B cell (primary cell): ENCODE data around the gene FADS6. TPM values are rescaled to one million over a fixed set of nuclear protein-coding genes. Genes with fewer than 3 reads are reported as not detected.

ENCODE experiments used
- ATAC-seq: fragments of 200-7000 bp; cut with Tn5 transposase; one replicate; pipeline ENCODE4 v1.10.0; 2021; ENCODE audit warnings: low read depth, mild to moderate bottlenecking, moderate number of reproducible peaks, moderate library complexity
- CTCF ChIA-PET: fragments of 350-600 bp; sonication (Branson Sonifier 250); formaldehyde crosslinking; loops from one replicate; lab custom pipeline; 2021; ENCODE audit warnings: antibody characterized with exemption, inconsistent platforms; lab: Charles Lee
- POLR2A ChIA-PET: fragments of 350-600 bp; sonication (Branson Sonifier 250); formaldehyde crosslinking; loops from one replicate; lab custom pipeline; 2021; ENCODE audit warnings: antibody characterized with exemption; lab: Charles Lee
- DNase-seq: peaks from one replicate; pipeline ENCODE4 v3.0.0; 2013
- H2AFZ ChIP-seq: 2 replicates; pipeline ENCODE4 v1.6.1; 2012; ENCODE audit warnings: mild to moderate bottlenecking, low read depth, low read length; ENCODE audit not compliant: insufficient read depth, poor library complexity, severe bottlenecking
- H3K27ac ChIP-seq, 2 donors: 1 replicate in 1 of 2; 2 replicates in 1 of 2; pipeline ENCODE4 v1.5.1; 2012 to 2013; ENCODE audit warnings: low read length in 2 of 2, mild to moderate bottlenecking in 2 of 2, moderate library complexity in 1 of 2
- H3K27me3 ChIP-seq, 4 experiments: fragments of 200-600 bp in 1 of 4; sonication (generic) in 1 of 4; replicated peaks in 1 of 4; 1 replicate in 2 of 4; 2 replicates in 2 of 4; pipeline versions ENCODE4 v1.6.1 to v1.7.0; 2013 to 2016; ENCODE audit warnings: low read length in 3 of 4, mild to moderate bottlenecking in 2 of 4, mixed read lengths in 1 of 4, moderate library complexity in 1 of 4; ENCODE audit not compliant: insufficient read depth in 4 of 4, control insufficient read depth in 3 of 4; ENCODE audit errors: control extremely low read depth in 1 of 4
- H3K36me3 ChIP-seq, 2 experiments: replicated peaks in 1 of 2; 1 replicate in 1 of 2; 2 replicates in 1 of 2; pipeline versions ENCODE4 v1.6.1 to v1.7.1; 2013; ENCODE audit warnings: low read length in 1 of 2; ENCODE audit not compliant: insufficient read depth in 2 of 2, control insufficient read depth in 1 of 2; ENCODE audit errors: control extremely low read depth in 1 of 2, extremely low read depth in 1 of 2
- H3K4me1 ChIP-seq, 2 donors: fragments of 200-600 bp in 1 of 2; sonication (generic) in 1 of 2; 1 replicate in 1 of 2; 2 replicates in 1 of 2; pipeline versions ENCODE4 v1.5.1 to v1.6.1; 2013 to 2017; ENCODE audit warnings: low read length in 2 of 2; ENCODE audit not compliant: control insufficient read depth in 2 of 2, insufficient read depth in 2 of 2
- H3K4me2 ChIP-seq: replicated peaks from 2 replicates; pipeline ENCODE3; 2012; ENCODE audit warnings: mild to moderate bottlenecking, low read depth, low read length; ENCODE audit not compliant: poor library complexity, severe bottlenecking
- H3K4me3 ChIP-seq, 5 experiments: fragments of 200-600 bp in 1 of 5; sonication (generic) in 1 of 5; 1 replicate in 3 of 5; 2 replicates in 2 of 5; pipeline versions ENCODE4 v1.5.1 to v1.7.0; 2011 to 2016; ENCODE audit warnings: low read length in 4 of 5, mild to moderate bottlenecking in 4 of 5, low read depth in 2 of 5, control low read depth in 1 of 5, moderate library complexity in 1 of 5; ENCODE audit not compliant: insufficient read depth in 1 of 5; ENCODE audit errors: control extremely low read depth in 1 of 5, extremely low read depth in 1 of 5
- H3K79me2 ChIP-seq: fragments of 200-600 bp; sonication (generic); one replicate; pipeline ENCODE4 v1.6.0; 2016; ENCODE audit warnings: low read length; ENCODE audit not compliant: control insufficient read depth, insufficient read depth
- H3K9ac ChIP-seq: fragments of 200-600 bp; sonication (generic); 2 replicates; pipeline ENCODE4 v1.6.1; 2017; ENCODE audit warnings: mild to moderate bottlenecking, low read length, moderate library complexity
- H3K9me3 ChIP-seq, 3 donors: one replicate each; pipeline versions ENCODE4 v1.6.1 to v1.7.1; 2013; ENCODE audit warnings: low read length in 2 of 3; ENCODE audit not compliant: control insufficient read depth in 2 of 3, insufficient read depth in 1 of 3; ENCODE audit errors: control extremely low read depth in 1 of 3
- H4K20me1 ChIP-seq: 2 replicates; pipeline ENCODE4 v1.6.0; 2012; ENCODE audit warnings: mild to moderate bottlenecking, low read length; ENCODE audit not compliant: insufficient read depth, control insufficient read depth, poor library complexity, severe bottlenecking
- H3K27ac Mint-ChIP-seq: one replicate; pipeline ENCODE4 v1.8.0; 2021; ENCODE audit warnings: mixed read lengths
- H3K27me3 Mint-ChIP-seq: one replicate; pipeline ENCODE4 v1.8.0; 2021; ENCODE audit warnings: mixed read lengths
- H3K4me1 Mint-ChIP-seq: one replicate; pipeline ENCODE4 v1.8.0; 2021; ENCODE audit warnings: mixed read lengths
- H3K4me3 Mint-ChIP-seq: one replicate; pipeline ENCODE4 v1.8.0; 2021; ENCODE audit warnings: mixed read lengths
- H3K9me3 Mint-ChIP-seq: one replicate; pipeline ENCODE4 v1.8.0; 2022; ENCODE audit warnings: mixed read lengths; ENCODE audit not compliant: insufficient read depth
- CTCF ChIP-seq: fragments of 200-600 bp; IDR thresholded peaks from one replicate; pipeline ENCODE4 v1.8.0; 2022; ENCODE audit warnings: antibody characterized with exemption, mild to moderate bottlenecking
- EZH2 ChIP-seq: IDR thresholded peaks from 2 replicates; pipeline ENCODE4 v1.6.1; 2012; ENCODE audit warnings: borderline replicate concordance, low read depth, mild to moderate bottlenecking, moderate library complexity, low read length; ENCODE audit not compliant: insufficient read depth, poor library complexity, severe bottlenecking
- WGBS: methylation state at CpG from one replicate; pipeline ENCODE4 v1.1.5; 2013; ENCODE audit warnings: missing lambda C conversion rate; ENCODE audit not compliant: insufficient coverage; 5-methylcytosine and 5-hydroxymethylcytosine counted together
- intact Hi-C: fragments of 100-400 bp; cut with micrococcal nuclease; formaldehyde crosslinking; loops from one replicate; pipeline ENCODE4 v1.10.0; 2022
- polyA plus RNA-seq: library from polyadenylated mRNA; depleted of rRNA; stranded (reverse); fragments of >200 nt; gene quantifications from 2 replicates; pipeline ENCODE4 v1.2.3, GENCODE V29; 2012
- total RNA-seq, 2 donors: library from RNA; stranded (reverse); fragments of 120-200 nt in 1 of 2; gene quantifications; 1 replicate in 1 of 2; 2 replicates in 1 of 2; pipeline versions ENCODE4 v1.2.3 to v1.2.4, GENCODE V29; 2013 to 2022

FADS6 gene
- total and polyA plus RNA-seq, 2 donors (not counting 1 experiment from before 2014, with no cell fraction given) = not detected

GRCh38 chr17:74851612-74852236 lies 41.7 kb downstream of the FADS6 start:
- H3K4me3 Mint-ChIP-seq = no peak overlapping the region
- POLR2A ChIA-PET = no interaction called here
- CTCF ChIA-PET = interaction anchor here (0.5 to 1.2 kb wide), 3 partner anchors 11 to 77 kb away, joined by 3 read pairs; no protein-coding TSS in a partner anchor
- Histone ChIP-seq H3K9ac (no peak overlapping the region), H2AFZ (no peak overlapping the region), H3K4me1 (peaks cover 6 to 16% of the 10 kb centered on the region in 2 donors), H4K20me1 (no peaks in the 10 kb centered on the region), H3K9me3 (peaks cover 0 to 8% (median 0%) of the 10 kb centered on the region in 3 donors), H3K4me3 (no peak overlapping the region), H3K4me2 (peak overlapping the region; percentile 63), H3K27me3 (peaks cover 0 to 60% (median 27%) of the 10 kb centered on the region in 4 experiments), H3K27ac (no peak overlapping the region), H3K36me3 (no peaks in the 10 kb centered on the region), H3K79me2 (no peaks in the 10 kb centered on the region)
- TF ChIP-seq EZH2 (no peak), CTCF (no peak)
- H3K4me1 Mint-ChIP-seq = peaks cover 4% of the 10 kb centered on the region
- H3K9me3 Mint-ChIP-seq = no peaks in the 10 kb centered on the region
- no peak overlapping the region for H3K27ac Mint-ChIP-seq
- 67% methylated on average over 27 of the region's 29 CpGs for whole genome bisulfite sequencing
- ATAC-seq = no peak
- peaks cover 55% of the 10 kb centered on the region for H3K27me3 Mint-ChIP-seq
- DNase-seq = no peak
- intact Hi-C loops = no loop called here

DNA sequence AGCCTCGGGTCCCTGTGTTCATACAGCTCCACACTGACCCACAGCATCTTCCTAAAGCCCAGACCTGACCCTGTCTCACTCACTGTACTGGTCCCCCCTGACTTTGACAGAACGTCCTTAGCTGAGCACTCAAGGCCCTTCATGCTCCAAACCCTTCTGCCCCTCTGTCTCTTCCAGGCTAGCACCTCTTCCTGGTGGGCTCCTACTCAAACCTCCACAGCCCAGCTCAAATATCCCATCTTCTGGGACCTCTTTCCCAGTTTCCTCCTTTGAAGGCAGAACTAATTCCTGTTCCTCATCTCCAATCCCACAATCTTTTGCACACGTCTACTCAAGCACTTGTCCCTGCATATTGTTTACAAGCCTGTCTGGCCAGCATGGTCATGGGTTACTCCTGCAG lies 42.5 kb downstream of the FADS6 start:
- POLR2A ChIA-PET = no interaction called here
- Histone ChIP-seq H3K9me3 (peaks cover 0 to 8% (median 0%) of the 10 kb centered on the region in 3 donors), H3K36me3 (no peaks in the 10 kb centered on the region), H3K9ac (no peak overlapping the region), H3K4me2 (no peak overlapping the region), H3K4me3 (no peak overlapping the region), H3K4me1 (peaks cover 6 to 16% of the 10 kb centered on the region in 2 donors), H3K27ac (no peak overlapping the region), H4K20me1 (no peaks in the 10 kb centered on the region), H2AFZ (no peak overlapping the region), H3K79me2 (no peaks in the 10 kb centered on the region), H3K27me3 (peaks cover 0 to 55% (median 27%) of the 10 kb centered on the region in 4 experiments)
- no peak for ATAC-seq
- Mint-ChIP-seq H3K27me3 (peaks cover 52% of the 10 kb centered on the region), H3K9me3 (no peaks in the 10 kb centered on the region), H3K4me3 (no peak overlapping the region), H3K27ac (no peak overlapping the region), H3K4me1 (peaks cover 4% of the 10 kb centered on the region)
- DNase-seq = no peak
- CTCF ChIA-PET = no interaction called here
- intact Hi-C loops = no loop called here
- 75% methylated on average over 2 of the region's 3 CpGs for WGBS
- TF ChIP-seq CTCF (no peak), EZH2 (no peak)
